ENCODE results near the gene CPEB4.

Gene CPEB4

GRCh38 chr5:173884402-173885053 lies 3.6 kb upstream of the CPEB4 start:
- DNase-seq (ENCODE audit: low read depth in 2 of 2), result peak in 1 of 2 donors; percentile 16

DNA sequence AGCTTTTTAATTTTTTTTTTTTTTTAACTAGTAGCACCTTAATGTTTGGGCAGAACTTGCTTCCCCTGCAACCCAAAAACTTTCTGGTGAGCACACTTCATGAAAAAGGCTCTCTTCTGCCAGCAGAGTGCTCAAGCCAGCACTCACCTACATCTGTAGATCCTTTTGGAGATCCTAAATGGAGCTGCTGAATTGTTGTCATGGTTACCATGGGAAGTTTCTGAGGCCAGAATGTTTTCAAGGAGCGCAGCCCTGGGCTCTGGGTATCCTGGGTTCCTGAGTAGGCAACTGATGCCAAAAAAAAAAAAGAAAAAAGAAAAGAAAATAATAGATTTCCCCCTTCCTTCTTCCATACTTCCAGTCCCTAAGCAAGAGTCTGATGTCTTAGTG lies 3.1 kb upstream of the CPEB4 start:
- DNase-seq (ENCODE audit: low read depth in 2 of 2), result no peak

- no peak for DNase-seq (ENCODE audit: low read depth in 2 of 2)
These were observed 2.6 kb upstream of the CPEB4 start for GRCh38 chr5:173885475-173886010.

DNA sequence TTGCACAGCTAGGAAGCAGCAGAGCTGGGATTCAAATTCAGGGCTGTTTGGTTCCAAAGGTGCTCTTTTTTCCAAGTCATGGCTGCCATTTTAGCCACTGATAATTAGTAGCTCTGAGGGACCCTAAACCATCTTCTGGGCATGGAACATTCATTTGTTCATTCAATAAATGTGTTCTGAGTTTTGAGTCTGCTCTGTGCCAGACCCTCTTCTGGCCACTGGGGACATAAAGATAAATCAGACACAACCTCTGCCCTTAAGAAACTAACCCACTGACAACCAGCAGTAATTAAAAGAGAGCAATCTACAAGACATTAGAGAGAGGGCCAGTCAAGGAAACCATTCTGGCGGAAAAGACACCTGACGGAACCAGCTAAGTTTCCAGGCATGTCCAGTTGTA lies 2.0 kb upstream of the CPEB4 start:
- DNase-seq (ENCODE audit: low read depth in 2 of 2), result no peak

- DNase-seq (ENCODE audit: low read depth in 2 of 2), result no peak
These were observed 453 bp downstream of the CPEB4 start for GRCh38 chr5:173888473-173889131.

- DNase-seq (ENCODE audit: low read depth in 2 of 2), result no peak
These were observed 2.2 kb downstream of the CPEB4 start for GRCh38 chr5:173890195-173890991.

GRCh38 chr5:173891308-173892116 lies 3.4 kb downstream of the CPEB4 start:
- DNase-seq (ENCODE audit: low read depth in 2 of 2), result no peak

DNA sequence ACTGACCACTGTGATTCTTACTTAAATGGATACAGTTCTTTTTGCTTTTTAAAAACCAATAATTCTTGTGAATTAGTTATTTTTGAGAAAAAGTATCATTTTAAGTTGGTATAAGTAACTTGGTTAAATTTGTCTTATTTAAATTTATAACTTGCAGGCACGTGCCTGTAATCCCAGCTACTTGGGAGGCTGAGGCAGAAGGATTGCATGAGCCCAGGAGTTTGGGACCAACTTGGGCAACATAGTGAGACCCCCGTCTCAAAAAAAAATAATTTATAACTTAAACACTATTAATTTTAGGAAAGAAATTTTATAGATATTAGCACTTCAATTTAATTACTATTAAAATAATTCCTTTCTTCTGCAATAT lies 5.0 kb downstream of the CPEB4 start:
- DNase-seq (ENCODE audit: low read depth in 2 of 2), result no peak

DNA sequence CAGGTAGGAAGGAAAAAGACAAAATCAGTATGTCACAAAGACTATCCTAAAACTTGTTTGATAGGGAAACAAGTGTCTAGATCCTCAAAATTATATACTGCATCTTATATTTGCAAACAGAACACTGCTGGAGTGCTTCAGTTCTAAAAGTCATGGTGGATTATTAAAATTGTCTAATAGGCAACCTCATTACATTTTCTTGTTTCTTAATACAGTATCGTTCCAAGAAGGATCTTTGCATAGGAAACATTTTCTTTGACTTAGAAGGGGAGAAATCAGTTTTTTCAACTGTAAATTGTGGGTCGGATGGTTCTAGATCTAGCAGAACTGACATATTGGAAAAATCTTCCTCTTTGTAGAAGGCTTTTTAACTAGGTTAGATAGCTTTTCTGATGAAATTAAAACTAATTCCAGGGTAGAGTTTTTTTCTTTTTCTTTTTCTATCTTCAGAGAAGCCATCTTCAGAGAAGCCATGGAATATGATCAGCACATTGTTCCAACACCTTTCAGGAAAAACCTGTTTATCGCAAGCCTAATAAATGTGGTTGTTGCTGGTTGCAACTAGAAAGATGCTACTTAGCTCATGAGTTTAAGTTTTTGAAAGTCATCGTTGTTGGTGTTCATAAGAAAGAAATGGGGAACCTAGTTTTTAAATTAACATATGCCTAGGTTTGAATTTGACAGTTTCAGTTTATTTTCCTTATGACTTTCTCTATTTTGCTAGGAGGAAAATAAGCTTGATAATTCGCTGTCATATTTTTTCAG lies 7.4 kb downstream of the CPEB4 start:
- DNase-seq (ENCODE audit: low read depth in 2 of 2), result no peak

DNA sequence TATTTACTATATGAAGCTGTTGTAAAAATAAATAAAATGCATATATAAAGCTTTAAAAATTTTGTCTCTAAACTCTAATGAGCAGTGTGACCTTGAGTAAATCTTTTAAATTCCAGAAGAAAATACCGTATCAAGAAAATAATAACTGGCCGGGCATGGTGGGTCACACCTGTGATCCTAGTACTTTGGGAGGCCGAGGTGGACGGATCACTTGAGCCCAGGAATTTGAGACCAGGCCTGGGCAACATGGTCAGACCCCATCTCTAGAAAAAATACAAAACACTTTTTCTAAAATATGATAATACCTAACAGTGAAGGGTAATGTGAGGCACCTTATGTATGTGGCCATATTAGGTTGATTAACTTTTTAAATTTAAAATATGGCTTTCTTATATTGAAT lies 8.5 kb downstream of the CPEB4 start:
- no peak for DNase-seq (ENCODE audit: low read depth in 2 of 2)

DNA sequence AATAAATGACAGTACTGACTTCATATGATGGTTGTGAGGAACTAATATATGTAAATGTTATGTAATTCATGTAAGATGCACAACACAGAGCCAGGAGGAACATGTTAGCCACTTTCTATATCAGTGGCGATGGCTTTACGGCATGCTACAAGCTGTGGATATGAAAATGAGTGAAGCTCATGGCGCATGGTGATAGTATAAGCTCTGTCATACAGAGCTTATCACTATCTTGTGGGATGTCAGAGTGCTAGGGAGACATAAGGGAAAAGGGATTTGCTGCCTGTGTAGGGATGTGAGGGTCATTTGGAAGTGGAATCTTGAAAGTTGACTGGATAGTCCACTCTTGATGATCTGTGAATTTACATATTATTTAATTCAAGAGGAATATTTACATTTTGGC lies 13.6 kb downstream of the CPEB4 start:
- no peak for DNase-seq (ENCODE audit: low read depth in 2 of 2)

DNA sequence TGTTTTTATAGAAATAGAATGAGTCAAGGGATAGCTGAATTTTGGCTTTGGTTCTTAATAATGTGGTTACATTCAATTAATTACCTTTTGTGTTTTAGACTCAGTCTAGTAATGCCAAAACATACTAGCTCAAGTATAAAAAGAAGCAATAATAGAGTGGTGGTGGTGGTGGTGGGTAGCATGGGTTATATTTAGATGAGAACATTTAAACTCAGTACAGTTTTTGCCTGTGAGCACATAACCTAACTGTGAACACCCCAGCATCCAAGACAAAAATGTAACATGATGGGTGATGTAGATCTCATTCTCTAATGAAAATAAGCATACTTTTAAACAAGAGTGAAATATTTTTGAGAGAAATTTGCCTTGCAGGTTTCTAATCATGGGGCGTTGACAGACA lies 14.2 kb downstream of the CPEB4 start:
- DNase-seq (ENCODE audit: low read depth in 2 of 2), result no peak

GRCh38 chr5:173902743-173903142 lies 14.6 kb downstream of the CPEB4 start:
- DNase-seq (ENCODE audit: low read depth in 2 of 2), result no peak

DNA sequence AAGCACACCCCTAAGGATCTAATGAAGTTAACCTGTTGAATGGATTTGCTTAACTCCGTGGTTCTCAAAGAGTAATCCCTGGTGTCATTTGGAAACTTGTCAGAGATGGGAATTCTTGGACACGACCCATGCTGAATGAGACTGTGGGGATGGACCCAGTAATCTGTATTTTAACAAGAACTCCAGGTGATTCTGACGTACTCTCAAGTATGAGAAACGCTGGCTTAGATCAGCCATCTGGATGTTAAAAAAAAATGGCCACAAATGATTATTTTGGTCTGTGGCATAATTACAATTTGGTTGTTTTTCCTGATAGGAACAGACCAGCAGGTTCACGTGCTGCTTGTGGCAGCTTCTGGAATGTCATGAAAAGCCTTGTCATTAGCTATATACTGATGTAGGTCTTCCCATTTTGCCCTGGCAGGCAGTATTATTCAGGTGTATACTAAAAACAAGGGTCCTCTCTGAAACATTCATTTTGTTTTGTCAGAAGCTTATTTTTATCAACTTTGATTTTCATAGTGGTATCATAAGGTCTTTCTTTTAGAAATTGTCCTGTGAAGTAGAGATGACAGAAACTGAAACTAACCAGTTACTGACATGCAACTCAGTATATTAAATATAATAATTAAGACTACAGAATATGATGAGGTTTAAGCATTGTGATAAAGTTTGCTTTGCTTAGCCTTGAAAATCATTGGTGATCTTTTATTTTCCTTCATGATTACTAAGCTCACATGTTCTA lies 15.4 kb downstream of the CPEB4 start:
- no peak for DNase-seq (ENCODE audit: low read depth in 2 of 2)

GRCh38 chr5:173904151-173904550 lies 16.0 kb downstream of the CPEB4 start:
- no peak for DNase-seq (ENCODE audit: low read depth in 2 of 2)

- DNase-seq (ENCODE audit: low read depth in 2 of 2), result no peak
These were observed 19.1 kb downstream of the CPEB4 start for GRCh38 chr5:173907284-173907683.

GRCh38 chr5:173907686-173908371 lies 19.7 kb downstream of the CPEB4 start:
- no peak for DNase-seq (ENCODE audit: low read depth in 2 of 2)

GRCh38 chr5:173909199-173909598 lies 21.1 kb downstream of the CPEB4 start:
- no peak for DNase-seq (ENCODE audit: low read depth in 2 of 2)

- DNase-seq (ENCODE audit: low read depth in 2 of 2), result no peak
These were observed 22.1 kb downstream of the CPEB4 start for GRCh38 chr5:173910215-173910614.

DNA sequence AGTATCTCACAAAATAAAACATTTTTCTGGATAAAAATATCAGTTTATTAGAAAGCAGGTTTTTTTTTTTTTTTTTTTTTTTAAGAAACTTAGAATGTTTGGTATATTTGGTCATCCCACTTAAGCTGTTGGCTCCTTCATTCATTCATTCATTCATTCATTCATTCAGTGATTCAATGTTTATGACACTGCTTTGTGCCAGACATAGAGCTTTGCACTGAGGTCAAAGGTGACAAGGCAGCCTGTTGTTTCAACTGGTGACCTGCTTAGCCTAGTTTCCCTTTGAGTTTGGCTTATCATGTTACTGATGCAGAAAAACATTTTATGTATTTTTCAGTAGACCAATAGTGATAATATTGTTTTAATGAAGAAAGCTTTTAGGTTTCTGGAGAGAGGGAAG lies 23.5 kb downstream of the CPEB4 start:
- DNase-seq (ENCODE audit: low read depth in 2 of 2), result no peak
